Caco-2 (cell line): ENCODE measurements around the gene BEST1. TPM values are rescaled to one million over a fixed set of nuclear protein-coding genes. Genes with fewer than 3 reads are reported as not detected.
A peak's percentile ranks its signal among the peaks of the same experiment; 100 is the strongest.

Experiments used
- BruUV-seq: library from RNA; stranded (reverse); fragments of 400-500 nt; replicated peaks from 2 replicates; lab custom pipeline; 2021; lab: Mats Ljungman, UMichigan
- CTCF ChIA-PET: fragments of 300-600 bp; sonication (Branson Sonifier 250); formaldehyde crosslinking; loops from one replicate; lab custom pipeline; 2022; ENCODE audit warnings: antibody characterized with exemption; lab: Charles Lee
- POLR2A ChIA-PET: fragments of 300-600 bp; sonication (Branson Sonifier 250); formaldehyde crosslinking; loops from one replicate; lab custom pipeline; 2022; ENCODE audit warnings: antibody characterized with exemption; lab: Charles Lee
- DNase-seq, 2 experiments: peaks; one replicate each; pipeline versions ENCODE4 v3.0.0 to v3.0.0-alpha.2; 2020 to 2022
- H3K27me3 ChIP-seq: replicated peaks from 2 replicates; pipeline ENCODE4 v1.6.0; 2011; ENCODE audit warnings: low read length; ENCODE audit not compliant: control insufficient read depth, insufficient read depth
- H3K36me3 ChIP-seq: 2 replicates; pipeline ENCODE4 v1.5.1; 2011; ENCODE audit warnings: low read length; ENCODE audit not compliant: control insufficient read depth, insufficient read depth
- H3K4me1 ChIP-seq: fragments of 250-450 bp; sonication (Bioruptor Pico); 2 replicates; pipeline ENCODE4 v1.5.1; 2020; ENCODE audit warnings: mild to moderate bottlenecking
- H3K4me3 ChIP-seq: 2 replicates; pipeline ENCODE4 v1.5.1; 2011; ENCODE audit warnings: low read depth, mild to moderate bottlenecking, control low read depth, low read length
- H3K9me3 ChIP-seq: fragments of 250-450 bp; sonication (Bioruptor Pico); 2 replicates; pipeline ENCODE4 v1.5.1; 2020; ENCODE audit warnings: mild to moderate bottlenecking, moderate library complexity
- H3K27ac Mint-ChIP-seq: one replicate; pipeline ENCODE4 v1.8.0; 2022; ENCODE audit warnings: mixed read lengths; ENCODE audit not compliant: unreplicated experiment
- H3K27me3 Mint-ChIP-seq: one replicate; pipeline ENCODE4 v1.8.0; 2022; ENCODE audit warnings: mixed read lengths; ENCODE audit not compliant: insufficient read depth, unreplicated experiment
- H3K36me3 Mint-ChIP-seq: one replicate; pipeline ENCODE4 v1.8.0; 2022; ENCODE audit warnings: mild to moderate bottlenecking, mixed read lengths; ENCODE audit not compliant: insufficient read depth, unreplicated experiment
- H3K4me1 Mint-ChIP-seq: one replicate; pipeline ENCODE4 v1.8.0; 2022; ENCODE audit warnings: low read depth, mixed read lengths; ENCODE audit not compliant: unreplicated experiment
- H3K4me3 Mint-ChIP-seq: one replicate; pipeline ENCODE4 v1.8.0; 2022; ENCODE audit warnings: mild to moderate bottlenecking, moderate library complexity, mixed read lengths; ENCODE audit not compliant: unreplicated experiment
- H3K9me3 Mint-ChIP-seq: one replicate; pipeline ENCODE4 v1.8.0; 2022; ENCODE audit warnings: mixed read lengths; ENCODE audit not compliant: unreplicated experiment
- intact Hi-C: fragments of 100-400 bp; cut with micrococcal nuclease; formaldehyde crosslinking; loops from one replicate; pipeline ENCODE4 v1.10.0; 2022; ENCODE audit not compliant: unreplicated experiment
- total RNA-seq: library from RNA; stranded (reverse); gene quantifications from 2 replicates; pipeline ENCODE4 v1.2.3, GENCODE V29; 2022
- TF ChIP-seq, protein P1 (sequence below), 2 experiments: fragments of 200-600 bp in 1 of 2; IDR thresholded peaks; 1 replicate in 1 of 2; 2 replicates in 1 of 2; pipeline versions ENCODE4 v1.5.1 to v1.8.0; 2011 to 2022; ENCODE audit warnings: antibody characterized with exemption in 1 of 2, control low read depth in 1 of 2, inconsistent platforms in 1 of 2, low read depth in 1 of 2, low read length in 1 of 2, mild to moderate bottlenecking in 1 of 2, moderate library complexity in 1 of 2; ENCODE audit not compliant: insufficient read depth in 1 of 2, severe bottlenecking in 1 of 2, unreplicated experiment in 1 of 2

Gene BEST1
- total RNA-seq, 1 experiment from 2014 or later: 6.7 TPM

DNA sequence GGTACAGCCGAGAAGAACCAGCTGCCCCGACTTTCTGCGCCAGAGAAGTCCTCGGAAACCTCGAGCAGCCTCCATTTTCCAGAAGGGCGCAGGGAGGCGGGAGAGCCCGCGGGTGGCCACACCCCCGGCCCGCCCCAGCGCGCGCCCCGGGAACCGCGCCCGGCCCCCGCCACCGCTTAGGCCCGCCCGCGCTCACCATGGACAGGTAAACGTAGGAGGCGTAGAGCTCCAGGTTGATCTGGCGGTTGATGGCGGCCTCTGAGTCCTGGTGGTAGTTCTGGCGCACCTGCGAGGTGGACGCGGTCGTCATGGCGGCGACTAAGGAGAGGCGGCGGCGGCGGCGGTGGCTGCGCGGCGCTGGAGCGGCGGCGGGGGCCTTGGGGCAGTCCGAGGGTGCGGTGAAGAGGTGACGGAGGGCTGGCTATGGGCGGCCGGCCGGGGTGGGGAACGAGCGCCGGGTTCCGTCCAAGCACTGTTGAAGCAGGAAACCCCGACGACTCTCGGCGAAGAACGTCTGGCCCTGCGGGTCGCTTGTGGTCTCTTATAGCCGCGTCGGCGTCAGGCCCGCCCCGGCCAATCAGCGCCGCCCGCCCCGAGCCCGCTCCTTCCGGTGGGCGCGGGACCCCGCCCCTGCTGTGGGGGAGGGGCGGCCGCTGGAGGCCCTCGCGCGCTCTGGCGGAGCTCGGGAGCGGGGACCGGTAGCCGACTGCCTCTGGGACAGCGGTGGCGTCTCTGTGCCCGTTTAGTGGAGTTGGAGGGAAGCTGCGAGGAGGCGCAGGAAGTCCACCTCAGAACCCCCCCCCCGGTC is 17.2 kb downstream of the BEST1 start, which contains the start of gene FTH1:
Gene FTH1 (minus strand): TSS at position 519 of the 808 bp plus-strand sequence. CDS start 209 bp downstream, at position 310.
- DNase-seq: peak; percentile 92 to 96
- Mint-ChIP-seq H3K9me3 (no peaks in the 10 kb centered on the region), H3K27me3 (no peaks in the 10 kb centered on the region), H3K27ac (peak within 1 kb of the TSS; percentile 93), H3K36me3 (peaks cover 74% of the 10 kb centered on the region), H3K4me1 (peaks cover 39% of the 10 kb centered on the region), H3K4me3 (peak within 1 kb of the TSS; percentile 81)
- Histone ChIP-seq H3K4me1 (peaks cover 35% of the 10 kb centered on the region), H3K9me3 (no peaks in the 10 kb centered on the region), H3K27me3 (no peaks in the 10 kb centered on the region), H3K4me3 (peak within 1 kb of the TSS; percentile 92), H3K36me3 (peaks cover 10% of the 10 kb centered on the region)
- intact Hi-C loops: loop anchor here (1.0 to 5.0 kb wide), 2 partner anchors 87 to 150 kb away; partner anchors contain the start of gene FADS1
- BruUV-seq: no TSS peak
- ChIA-PET POLR2A (interaction anchor here (0.5 to 3.1 kb wide), 25 partner anchors 8 to 610 kb away, joined by 3 to 36 read pairs (median 5); partner anchors contain the start of genes BEST1 and INCENP), CTCF (interaction anchor here (0.6 to 2.7 kb wide), 9 partner anchors 10 to 141 kb away, joined by 3 to 13 read pairs (median 4); no protein-coding TSS in a partner anchor)
- TF ChIP-seq, protein P1, sequence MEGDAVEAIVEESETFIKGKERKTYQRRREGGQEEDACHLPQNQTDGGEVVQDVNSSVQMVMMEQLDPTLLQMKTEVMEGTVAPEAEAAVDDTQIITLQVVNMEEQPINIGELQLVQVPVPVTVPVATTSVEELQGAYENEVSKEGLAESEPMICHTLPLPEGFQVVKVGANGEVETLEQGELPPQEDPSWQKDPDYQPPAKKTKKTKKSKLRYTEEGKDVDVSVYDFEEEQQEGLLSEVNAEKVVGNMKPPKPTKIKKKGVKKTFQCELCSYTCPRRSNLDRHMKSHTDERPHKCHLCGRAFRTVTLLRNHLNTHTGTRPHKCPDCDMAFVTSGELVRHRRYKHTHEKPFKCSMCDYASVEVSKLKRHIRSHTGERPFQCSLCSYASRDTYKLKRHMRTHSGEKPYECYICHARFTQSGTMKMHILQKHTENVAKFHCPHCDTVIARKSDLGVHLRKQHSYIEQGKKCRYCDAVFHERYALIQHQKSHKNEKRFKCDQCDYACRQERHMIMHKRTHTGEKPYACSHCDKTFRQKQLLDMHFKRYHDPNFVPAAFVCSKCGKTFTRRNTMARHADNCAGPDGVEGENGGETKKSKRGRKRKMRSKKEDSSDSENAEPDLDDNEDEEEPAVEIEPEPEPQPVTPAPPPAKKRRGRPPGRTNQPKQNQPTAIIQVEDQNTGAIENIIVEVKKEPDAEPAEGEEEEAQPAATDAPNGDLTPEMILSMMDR (IDR thresholded peaks at IDR 0.05; ENCODE audit: insufficient read depth in 1 of 2, low read depth in 1 of 2, low read length in 1 of 2, severe bottlenecking in 1 of 2, unreplicated experiment in 1 of 2): no peak

DNA sequence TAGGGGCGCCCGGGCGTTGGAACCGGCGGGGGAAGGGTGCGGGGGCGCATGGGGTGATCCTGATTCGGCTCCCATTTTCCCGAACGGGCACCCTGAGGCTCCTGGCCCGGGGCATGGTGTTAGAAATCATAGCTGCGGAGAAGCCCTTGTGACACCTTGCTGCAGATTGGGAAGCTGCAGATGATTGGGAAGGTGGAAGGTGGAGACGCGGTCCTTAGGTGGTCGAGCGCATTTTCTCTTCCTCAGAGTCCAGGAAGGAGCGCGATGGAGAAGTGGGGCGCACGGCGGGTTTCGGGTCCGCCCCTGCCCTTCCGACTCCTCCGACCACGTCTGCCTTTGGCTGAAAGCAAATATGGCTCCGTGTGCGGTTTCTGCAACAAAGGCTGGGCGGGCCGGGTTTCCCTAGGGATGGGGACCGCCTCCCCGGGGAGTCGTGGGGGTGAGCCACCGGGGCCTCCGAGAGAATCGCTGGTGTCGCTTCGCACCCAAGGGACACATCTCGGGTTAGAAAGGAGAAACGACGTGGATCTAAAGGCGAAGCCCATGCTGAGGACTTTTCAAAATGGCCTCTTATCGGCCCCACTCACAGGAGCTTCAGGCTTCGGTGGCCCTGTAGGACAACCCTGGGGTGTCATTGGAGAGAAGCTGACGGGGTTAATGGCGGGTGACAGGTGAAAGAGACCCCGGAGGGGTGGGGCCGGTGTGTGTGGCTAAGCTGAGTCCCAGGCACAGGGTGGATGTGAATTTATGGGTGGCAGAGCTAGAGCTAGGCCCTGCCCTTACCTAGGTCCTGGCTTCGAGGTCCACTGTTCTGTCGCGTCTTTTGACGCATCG is 18.0 kb downstream of the BEST1 start:
- H3K4me3 ChIP-seq: peak overlapping the region; percentile 92
- Mint-ChIP-seq H3K4me3 (peak overlapping the region; percentile 81), H3K9me3 (no peaks in the 10 kb centered on the region), H3K27ac (peak overlapping the region; percentile 93), H3K27me3 (no peaks in the 10 kb centered on the region), H3K36me3 (peaks cover 72% of the 10 kb centered on the region), H3K4me1 (peaks cover 45% of the 10 kb centered on the region)
- TSS peak; percentile 64 for BruUV-seq
- peak; percentile 53 to 58 for DNase-seq
- POLR2A ChIA-PET: interaction anchor here (0.5 to 3.1 kb wide), 27 partner anchors 9 to 609 kb away, joined by 3 to 36 read pairs (median 5); partner anchors contain the start of genes BEST1 and INCENP
- TF ChIP-seq, protein P1 (IDR thresholded peaks at IDR 0.05; ENCODE audit: insufficient read depth in 1 of 2, low read depth in 1 of 2, low read length in 1 of 2, severe bottlenecking in 1 of 2, unreplicated experiment in 1 of 2): no peak
- intact Hi-C loops: loop anchor here (1.0 to 5.0 kb wide), 2 partner anchors 86 to 151 kb away; partner anchors contain the start of gene FADS1
- no peaks in the 10 kb centered on the region for H3K9me3 ChIP-seq
- H3K4me1 ChIP-seq: peaks cover 43% of the 10 kb centered on the region
- H3K36me3 ChIP-seq: peaks cover 10% of the 10 kb centered on the region
- CTCF ChIA-PET: interaction anchor here (0.5 to 2.7 kb wide), 13 partner anchors 9 to 140 kb away, joined by 3 to 13 read pairs (median 4); partner anchors contain the start of gene BEST1
- H3K27me3 ChIP-seq: no peaks in the 10 kb centered on the region
